Keratinocyte (primary cell): ENCODE results near the gene NCCRP1.

ENCODE experiments used
- CTCF ChIP-seq, 3 experiments: IDR thresholded peaks in 1 of 3; conservative IDR thresholded peaks in 1 of 3; optimal IDR thresholded peaks in 1 of 3; 2 replicates in 2 of 3; 3 replicates in 1 of 3; pipeline versions ENCODE3 to v1.5.1; 2011; ENCODE audit warnings: low read length in 3 of 3, mild to moderate bottlenecking in 3 of 3, moderate library complexity in 2 of 3, control low read depth in 1 of 3, inconsistent platforms in 1 of 3; ENCODE audit not compliant: insufficient read depth in 2 of 3; ENCODE audit errors: extremely low read depth in 1 of 3
- EZH2 ChIP-seq: IDR thresholded peaks from one replicate; pipeline ENCODE4 v1.6.1; 2012; ENCODE audit warnings: inconsistent platforms, mild to moderate bottlenecking, low read length, moderate library complexity

GRCh38 chr19:39148939-39149529, 47.7 kb upstream of the NCCRP1 start:
- TF ChIP-seq CTCF (optimal IDR thresholded peaks at IDR 0.05 in 1 of 3, IDR thresholded peaks at IDR 0.05 in 1 of 3, conservative IDR thresholded peaks at IDR 0.05 in 1 of 3; ENCODE audit: extremely low read depth in 1 of 3, insufficient read depth in 2 of 3, low read length in 3 of 3), result no peak
- TF ChIP-seq EZH2, result no peak
